Progenitor cell of endocrine pancreas (in vitro differentiated cells): ENCODE data around the gene GALNTL6. TPM values are rescaled to one million over a fixed set of nuclear protein-coding genes. Genes with fewer than 3 reads are reported as not detected.
"Not testable (repeated sequence)": the region's sequence is repeated elsewhere in the genome, so short reads cannot be mapped to it uniquely, and the experiment has no call there.

Experiments
- DNase-seq: peaks from one replicate; pipeline ENCODE4 v3.0.0; 2021; ENCODE audit warnings: low spot score; ENCODE audit not compliant: unreplicated experiment
- H3K27ac Mint-ChIP-seq: 2 replicates; pipeline ENCODE4 v1.8.0; 2021; ENCODE audit warnings: mild to moderate bottlenecking, moderate library complexity, mixed read lengths
- H3K27me3 Mint-ChIP-seq: 2 replicates; pipeline ENCODE4 v1.8.0; 2021; ENCODE audit warnings: mixed read lengths
- H3K36me3 Mint-ChIP-seq: 2 replicates; pipeline ENCODE4 v1.8.0; 2022; ENCODE audit warnings: mixed read lengths; ENCODE audit not compliant: insufficient read depth
- H3K4me1 Mint-ChIP-seq: 2 replicates; pipeline ENCODE4 v1.8.0; 2021; ENCODE audit warnings: low read depth, mixed read lengths
- H3K4me3 Mint-ChIP-seq: 2 replicates; pipeline ENCODE4 v1.8.0; 2021; ENCODE audit warnings: low read depth, mild to moderate bottlenecking, moderate library complexity, mixed read lengths
- H3K9me3 Mint-ChIP-seq: 2 replicates; pipeline ENCODE4 v1.8.0; 2021; ENCODE audit warnings: low read depth, mixed read lengths
- CTCF ChIP-seq: fragments of 200-600 bp; sonication (generic); IDR thresholded peaks from one replicate; pipeline ENCODE4 v1.5.0; 2021; ENCODE audit warnings: antibody characterized with exemption, mild to moderate bottlenecking; ENCODE audit not compliant: unreplicated experiment
- total RNA-seq: library from RNA; stranded (reverse); gene quantifications from 2 replicates; pipeline ENCODE4 v1.2.1, GENCODE V29; 2021

The GALNTL6 gene
- total RNA-seq, 1 donor from 2014 or later = 0.14 TPM

GRCh38 chr4:172412851-172413580 is 599.8 kb downstream of the GALNTL6 start:
- no peaks in the 10 kb centered on the region for H3K9me3 Mint-ChIP-seq
- DNase-seq = no peak
- no peaks in the 10 kb centered on the region for H3K36me3 Mint-ChIP-seq
- TF ChIP-seq CTCF = no peak
- H3K4me3 Mint-ChIP-seq = no peak overlapping the region
- no peak overlapping the region for H3K27ac Mint-ChIP-seq
- H3K27me3 Mint-ChIP-seq = no peaks in the 10 kb centered on the region
- peaks cover 3% of the 10 kb centered on the region for H3K4me1 Mint-ChIP-seq

GRCh38 chr4:172428979-172429378 is 615.8 kb downstream of the GALNTL6 start:
- H3K4me3 Mint-ChIP-seq, H3K27me3 Mint-ChIP-seq, DNase-seq, H3K9me3 Mint-ChIP-seq, H3K36me3 Mint-ChIP-seq, H3K27ac Mint-ChIP-seq, H3K4me1 Mint-ChIP-seq: not testable (repeated sequence)

GRCh38 chr4:172480471-172480870 is 667.3 kb downstream of the GALNTL6 start:
- H3K27me3 Mint-ChIP-seq = no peaks in the 10 kb centered on the region
- no peaks in the 10 kb centered on the region for H3K4me1 Mint-ChIP-seq
- peaks cover 11% of the 10 kb centered on the region for H3K9me3 Mint-ChIP-seq
- H3K27ac Mint-ChIP-seq = no peak overlapping the region
- TF ChIP-seq CTCF = no peak
- DNase-seq = no peak
- H3K36me3 Mint-ChIP-seq = no peaks in the 10 kb centered on the region
- no peak overlapping the region for H3K4me3 Mint-ChIP-seq

GRCh38 chr4:172481802-172482508 is 668.8 kb downstream of the GALNTL6 start:
- Mint-ChIP-seq H3K27ac (no peak overlapping the region), H3K4me1 (no peaks in the 10 kb centered on the region), H3K36me3 (no peaks in the 10 kb centered on the region), H3K9me3 (peaks cover 11% of the 10 kb centered on the region), H3K4me3 (no peak overlapping the region), H3K27me3 (no peaks in the 10 kb centered on the region)
- DNase-seq = no peak
- no peak for TF ChIP-seq CTCF

- no peaks in the 10 kb centered on the region for H3K27me3 Mint-ChIP-seq
- H3K4me1 Mint-ChIP-seq = no peaks in the 10 kb centered on the region
- H3K9me3 Mint-ChIP-seq = peaks cover 11% of the 10 kb centered on the region
- DNase-seq = no peak
- H3K4me3 Mint-ChIP-seq = no peak overlapping the region
- no peak overlapping the region for H3K27ac Mint-ChIP-seq
- H3K36me3 Mint-ChIP-seq = no peaks in the 10 kb centered on the region
- TF ChIP-seq CTCF = no peak
These were observed 671.8 kb downstream of the GALNTL6 start for GRCh38 chr4:172485007-172485406.
